Measurements from ENCODE around the gene SHB.

DNA sequence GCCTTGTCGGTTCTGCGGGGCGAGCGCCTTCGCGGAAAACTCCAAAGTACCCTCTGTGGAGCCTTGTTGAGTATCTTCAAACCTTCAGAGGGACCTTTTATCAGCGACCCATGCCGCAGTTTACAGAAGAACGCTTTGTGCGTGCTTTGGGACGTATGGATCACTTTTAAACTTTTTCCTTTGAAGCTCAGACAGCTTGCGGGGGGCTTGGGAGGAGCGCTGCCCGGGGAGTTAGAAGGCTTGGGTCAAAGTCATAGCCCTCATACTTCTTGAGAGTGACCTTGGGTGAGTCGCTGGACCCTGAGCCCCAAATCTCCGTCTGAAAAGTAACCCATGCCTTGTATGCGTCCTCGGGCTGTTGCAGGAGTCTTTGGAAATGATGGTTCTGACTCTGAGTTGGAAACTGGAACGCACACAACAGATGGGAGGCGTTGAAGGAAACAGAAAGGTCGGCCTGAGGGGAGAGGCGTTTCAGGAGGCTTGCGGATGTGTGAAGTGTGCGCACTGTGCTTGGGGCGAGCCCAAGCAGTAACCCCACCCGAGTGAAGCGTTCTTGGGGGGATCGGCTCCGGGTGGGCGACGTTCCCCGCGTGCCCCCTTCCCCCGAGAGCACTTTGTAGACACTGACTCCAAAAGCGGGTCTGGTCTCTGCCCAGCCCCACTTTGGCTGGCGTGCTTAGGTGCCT lies 164.4 kb downstream of the SHB start:
- TF ChIP-seq, protein P1, sequence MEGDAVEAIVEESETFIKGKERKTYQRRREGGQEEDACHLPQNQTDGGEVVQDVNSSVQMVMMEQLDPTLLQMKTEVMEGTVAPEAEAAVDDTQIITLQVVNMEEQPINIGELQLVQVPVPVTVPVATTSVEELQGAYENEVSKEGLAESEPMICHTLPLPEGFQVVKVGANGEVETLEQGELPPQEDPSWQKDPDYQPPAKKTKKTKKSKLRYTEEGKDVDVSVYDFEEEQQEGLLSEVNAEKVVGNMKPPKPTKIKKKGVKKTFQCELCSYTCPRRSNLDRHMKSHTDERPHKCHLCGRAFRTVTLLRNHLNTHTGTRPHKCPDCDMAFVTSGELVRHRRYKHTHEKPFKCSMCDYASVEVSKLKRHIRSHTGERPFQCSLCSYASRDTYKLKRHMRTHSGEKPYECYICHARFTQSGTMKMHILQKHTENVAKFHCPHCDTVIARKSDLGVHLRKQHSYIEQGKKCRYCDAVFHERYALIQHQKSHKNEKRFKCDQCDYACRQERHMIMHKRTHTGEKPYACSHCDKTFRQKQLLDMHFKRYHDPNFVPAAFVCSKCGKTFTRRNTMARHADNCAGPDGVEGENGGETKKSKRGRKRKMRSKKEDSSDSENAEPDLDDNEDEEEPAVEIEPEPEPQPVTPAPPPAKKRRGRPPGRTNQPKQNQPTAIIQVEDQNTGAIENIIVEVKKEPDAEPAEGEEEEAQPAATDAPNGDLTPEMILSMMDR (IDR thresholded peaks at IDR 0.05), result no peak
- no peak for TF ChIP-seq POLR2AphosphoS5 (IDR thresholded peaks at IDR 0.05; ENCODE audit: insufficient read depth in 1 of 2, low read depth in 1 of 2)
